RPMI8226 (cell line): ENCODE data around the gene C2CD4C.

Experiments
- DNase-seq: peaks from one replicate; pipeline ENCODE4 v3.0.0-alpha.2; 2015

C2CD4C gene

GRCh38 chr19:379796-380195 is 29.2 kb downstream of the C2CD4C start:
- DNase-seq, result no peak

- DNase-seq, result no peak
Measured at GRCh38 chr19:378706-379105, 30.2 kb downstream of the C2CD4C start.

GRCh38 chr19:377801-378581 is 31.0 kb downstream of the C2CD4C start:
- DNase-seq, result no peak

- DNase-seq, result no peak
Measured at GRCh38 chr19:376111-376470, 32.9 kb downstream of the C2CD4C start.

GRCh38 chr19:375395-376110 is 33.4 kb downstream of the C2CD4C start:
- peak; percentile 1 for DNase-seq

GRCh38 chr19:374886-375235 is 34.1 kb downstream of the C2CD4C start:
- DNase-seq, result peak; percentile 18

- peak; percentile 6 for DNase-seq
Measured at GRCh38 chr19:374183-374885, 34.6 kb downstream of the C2CD4C start.

- peak; percentile 2 for DNase-seq
Measured at GRCh38 chr19:373391-374182, 35.4 kb downstream of the C2CD4C start.

GRCh38 chr19:372306-372890 is 36.5 kb downstream of the C2CD4C start:
- DNase-seq, result peak; percentile 1

- peak; percentile 71 for DNase-seq
Measured at GRCh38 chr19:371501-372168, 37.3 kb downstream of the C2CD4C start.

- DNase-seq, result no peak
Measured at GRCh38 chr19:370641-371330, 38.2 kb downstream of the C2CD4C start.

- DNase-seq, result no peak
Measured at GRCh38 chr19:369876-370275, 39.1 kb downstream of the C2CD4C start.

GRCh38 chr19:369256-369655 is 39.7 kb downstream of the C2CD4C start:
- DNase-seq, result peak; percentile 1

- peak; percentile 2 for DNase-seq
Measured at GRCh38 chr19:368630-369024, 40.3 kb downstream of the C2CD4C start.

GRCh38 chr19:367963-368629 is 40.9 kb downstream of the C2CD4C start:
- DNase-seq, result peak; percentile 1

GRCh38 chr19:367561-367960 is 41.4 kb downstream of the C2CD4C start:
- DNase-seq, result peak; percentile 11

- DNase-seq, result no peak
Measured at GRCh38 chr19:366951-367350, 42.0 kb downstream of the C2CD4C start.

- DNase-seq, result peak; percentile 1
Measured at GRCh38 chr19:366205-366783, 42.7 kb downstream of the C2CD4C start.

- peak; percentile 77 for DNase-seq
Measured at GRCh38 chr19:364496-365287, 44.3 kb downstream of the C2CD4C start.

- no peak for DNase-seq
Measured at GRCh38 chr19:362683-363082, 46.3 kb downstream of the C2CD4C start.
